GM12864 (cell line): ENCODE measurements around the gene SHE.
"Not testable (repeated sequence)": the region's sequence is repeated elsewhere in the genome, so short reads cannot be mapped to it uniquely, and the experiment has no call there.

Experiments used
- DNase-seq: peaks from one replicate; pipeline ENCODE4 v3.0.0-alpha.2; 2011; ENCODE audit warnings: low read depth
- H3K4me3 ChIP-seq: 2 replicates; pipeline ENCODE4 v1.5.1; 2011; ENCODE audit warnings: mild to moderate bottlenecking, low read depth, low read length, control low read depth
- TF ChIP-seq, protein P1 (sequence below): IDR thresholded peaks from 2 replicates; pipeline ENCODE4 v1.5.1; 2011; ENCODE audit warnings: low read depth, mild to moderate bottlenecking, moderate library complexity, low read length, control low read depth, inconsistent platforms; ENCODE audit errors: missing control alignments

The SHE gene

DNA sequence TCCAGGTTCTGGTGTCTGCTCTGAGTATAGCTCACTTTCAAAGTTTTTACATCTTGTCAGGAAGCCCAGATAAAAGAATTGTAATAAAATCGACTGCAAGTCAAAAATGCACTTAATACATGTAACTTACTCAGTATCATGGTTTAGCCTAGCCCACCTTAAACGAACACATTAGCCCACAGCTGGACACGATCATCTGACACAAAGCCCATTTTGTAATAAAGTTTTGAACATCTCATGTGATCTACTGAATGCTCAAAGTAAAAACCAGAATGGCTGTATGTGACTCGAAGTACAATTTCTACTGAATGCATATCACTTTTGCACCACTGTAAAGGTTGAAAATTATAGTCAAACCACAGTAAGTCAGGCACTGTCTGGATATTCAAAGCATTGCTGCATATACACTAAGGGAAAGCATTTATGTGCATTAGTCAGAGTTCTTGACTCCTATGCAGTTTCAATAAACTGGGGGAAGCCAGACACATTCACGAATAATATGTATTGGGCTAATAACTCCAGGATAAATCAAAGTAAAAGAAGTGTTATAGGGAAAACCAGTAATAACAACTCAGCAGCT, 12.4 kb downstream of the SHE start:
- TF ChIP-seq, protein P1, sequence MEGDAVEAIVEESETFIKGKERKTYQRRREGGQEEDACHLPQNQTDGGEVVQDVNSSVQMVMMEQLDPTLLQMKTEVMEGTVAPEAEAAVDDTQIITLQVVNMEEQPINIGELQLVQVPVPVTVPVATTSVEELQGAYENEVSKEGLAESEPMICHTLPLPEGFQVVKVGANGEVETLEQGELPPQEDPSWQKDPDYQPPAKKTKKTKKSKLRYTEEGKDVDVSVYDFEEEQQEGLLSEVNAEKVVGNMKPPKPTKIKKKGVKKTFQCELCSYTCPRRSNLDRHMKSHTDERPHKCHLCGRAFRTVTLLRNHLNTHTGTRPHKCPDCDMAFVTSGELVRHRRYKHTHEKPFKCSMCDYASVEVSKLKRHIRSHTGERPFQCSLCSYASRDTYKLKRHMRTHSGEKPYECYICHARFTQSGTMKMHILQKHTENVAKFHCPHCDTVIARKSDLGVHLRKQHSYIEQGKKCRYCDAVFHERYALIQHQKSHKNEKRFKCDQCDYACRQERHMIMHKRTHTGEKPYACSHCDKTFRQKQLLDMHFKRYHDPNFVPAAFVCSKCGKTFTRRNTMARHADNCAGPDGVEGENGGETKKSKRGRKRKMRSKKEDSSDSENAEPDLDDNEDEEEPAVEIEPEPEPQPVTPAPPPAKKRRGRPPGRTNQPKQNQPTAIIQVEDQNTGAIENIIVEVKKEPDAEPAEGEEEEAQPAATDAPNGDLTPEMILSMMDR, result no peak
- no peak for DNase-seq
- no peak overlapping the region for H3K4me3 ChIP-seq

DNA sequence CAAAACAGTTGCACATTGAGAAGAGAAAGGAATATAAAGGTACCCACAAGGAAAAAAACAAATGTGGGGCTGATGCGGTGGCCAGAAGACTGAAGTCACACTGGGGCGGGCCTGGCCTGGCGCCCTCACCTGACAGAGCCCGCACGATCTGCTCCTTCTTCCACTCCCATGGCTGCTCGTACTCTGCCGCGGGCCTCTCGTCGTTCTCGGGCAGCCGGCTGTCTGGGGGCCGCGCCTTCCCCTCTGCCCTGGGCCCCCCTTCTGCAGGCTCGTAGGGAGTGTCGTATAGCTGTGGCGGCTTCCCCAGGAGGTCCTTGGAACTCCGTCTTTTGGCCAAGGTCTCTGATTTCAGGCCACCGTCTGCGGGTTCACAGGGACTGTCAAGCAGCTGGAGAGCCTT, 13.3 kb downstream of the SHE start:
- DNase-seq, result no peak
- no peak overlapping the region for H3K4me3 ChIP-seq
- TF ChIP-seq, protein P1, result no peak

DNA sequence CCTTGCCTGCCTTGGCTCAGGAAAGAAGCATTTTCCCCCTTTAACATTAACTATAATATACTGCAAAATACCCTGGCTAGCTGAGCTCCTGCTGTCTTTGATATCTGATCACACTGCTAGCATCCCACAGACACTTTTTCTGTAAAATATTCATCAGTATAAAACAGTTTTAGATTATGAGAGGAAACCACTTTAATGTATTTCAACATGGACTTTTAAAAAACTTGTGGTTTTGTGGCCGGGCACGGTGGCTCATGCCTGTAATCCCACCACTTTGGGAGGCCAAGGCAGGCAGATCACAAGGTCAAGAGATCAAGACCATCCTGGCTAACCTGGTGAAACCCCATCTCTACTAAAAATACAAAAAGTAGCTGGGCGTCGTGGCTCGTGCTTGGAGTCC, 15.5 kb downstream of the SHE start:
- DNase-seq, H3K4me3 ChIP-seq: not testable (repeated sequence)

DNA sequence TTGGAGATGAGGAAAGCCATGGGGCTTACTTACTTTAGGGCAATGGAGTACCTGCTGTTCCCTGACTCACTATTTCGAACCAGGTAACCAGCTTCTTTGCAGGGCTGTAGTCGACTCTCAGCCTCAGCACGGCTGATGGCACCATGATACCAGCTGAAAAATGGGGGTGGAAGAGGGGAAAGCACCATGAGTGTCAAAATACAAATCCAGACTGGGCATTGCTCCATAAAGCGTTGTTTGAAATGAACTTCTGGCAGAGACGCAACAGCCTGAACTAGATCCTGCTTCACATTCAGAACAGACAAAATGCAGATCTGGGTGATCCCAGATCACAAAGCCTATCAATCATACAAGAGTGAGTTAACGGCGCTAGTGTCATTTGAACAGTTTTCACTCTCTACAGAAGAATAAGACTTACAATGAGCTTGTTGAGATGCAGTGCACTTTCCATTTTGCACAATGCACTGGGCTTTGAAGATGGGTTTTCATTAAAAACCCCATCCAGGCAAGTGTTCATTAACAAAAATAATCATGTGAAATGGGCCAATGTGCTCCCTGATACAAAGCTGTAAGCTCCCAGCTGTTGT, 16.2 kb downstream of the SHE start:
- no peak for DNase-seq
- TF ChIP-seq, protein P1, result no peak
- no peak overlapping the region for H3K4me3 ChIP-seq

DNA sequence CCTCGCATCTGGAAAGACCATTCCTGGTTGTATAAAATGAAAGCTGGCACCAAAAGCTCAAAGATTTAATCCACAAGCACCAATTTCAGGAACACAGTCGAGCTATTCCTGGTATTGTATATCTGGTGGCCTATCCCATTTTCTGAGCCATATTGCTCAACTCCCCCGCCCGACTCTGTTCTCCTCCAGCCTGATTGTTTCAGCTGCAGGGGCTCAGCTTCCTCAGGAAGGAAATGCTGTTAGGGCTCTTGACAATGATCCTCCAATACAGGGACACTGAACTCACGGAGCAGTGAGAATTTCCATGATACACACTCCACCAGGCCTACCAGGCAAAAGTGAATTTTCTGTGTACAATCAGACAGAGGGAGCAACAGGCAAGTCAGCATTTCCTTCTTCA, 17.1 kb downstream of the SHE start:
- no peak overlapping the region for H3K4me3 ChIP-seq
- DNase-seq, result no peak
- TF ChIP-seq, protein P1, result no peak

DNA sequence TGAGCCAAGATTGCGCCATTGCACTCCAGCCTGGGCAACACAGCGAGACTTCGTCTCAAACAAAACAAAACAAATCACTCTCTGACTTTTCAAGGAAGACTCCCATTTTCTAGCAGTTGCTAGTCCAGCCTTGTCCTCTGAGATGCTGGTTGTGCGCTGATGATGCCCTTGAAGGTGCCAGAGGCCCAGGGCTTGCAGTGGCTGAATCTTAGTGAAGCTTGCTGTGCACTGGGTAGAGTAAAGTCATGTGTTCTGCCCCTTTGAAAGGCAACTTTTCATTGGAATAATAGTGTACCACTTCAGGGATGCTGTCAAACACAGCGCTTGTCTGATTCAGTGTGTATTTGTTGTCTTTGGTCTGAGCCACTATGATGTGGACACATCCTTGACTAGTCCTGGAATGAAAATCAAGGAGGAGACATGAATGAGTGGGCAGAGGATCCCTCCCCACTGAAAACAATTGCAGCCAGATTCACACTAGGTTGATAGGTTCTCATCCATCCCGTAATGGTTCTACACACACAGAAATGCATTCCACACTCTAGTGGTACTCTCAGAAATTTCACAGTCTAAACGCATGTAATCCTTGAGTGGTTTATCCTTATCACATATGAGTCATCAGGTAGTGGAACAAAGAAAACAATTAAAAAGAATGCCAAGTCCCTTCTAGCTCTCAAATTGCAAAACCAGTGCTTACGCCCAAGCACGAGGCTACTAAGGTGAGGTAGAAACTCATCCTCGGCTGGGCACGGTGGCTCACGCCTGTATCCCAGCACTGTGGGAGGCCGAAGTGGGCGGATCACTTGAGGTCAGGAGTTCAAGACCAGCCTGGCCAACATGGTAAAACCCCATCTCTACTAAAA, 18.0 kb downstream of the SHE start:
- TF ChIP-seq, protein P1, result no peak
- DNase-seq, result no peak
- H3K4me3 ChIP-seq, result no peak overlapping the region

DNA sequence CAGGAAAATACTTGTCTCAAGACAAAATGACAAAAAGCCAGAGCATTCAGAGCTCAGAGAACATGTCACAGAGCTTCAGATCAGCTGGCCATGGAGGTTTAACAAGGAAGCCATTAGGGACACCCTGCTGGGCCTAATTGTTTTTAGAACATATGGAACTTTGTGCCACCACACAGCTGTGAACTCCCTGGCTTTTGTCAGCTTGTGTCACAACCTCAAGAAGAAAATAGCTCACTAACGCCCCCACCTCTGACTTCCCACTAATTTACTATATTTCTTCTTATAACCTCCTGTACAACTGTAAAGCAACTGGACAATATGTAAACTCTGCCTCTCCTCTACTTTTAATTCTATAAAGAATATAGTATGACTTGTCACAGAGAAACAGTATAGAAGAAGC, 21.2 kb downstream of the SHE start:
- TF ChIP-seq, protein P1, result no peak
- no peak for DNase-seq
- H3K4me3 ChIP-seq, result no peak overlapping the region
